Activated T-cell treated with anti-CD3 and anti-CD28 coated beads, Interleukin-2, amount 50 U/mL, for 48 hours (primary cell): ENCODE results near the gene GPC3.

Experiments used
- DNase-seq, 2 experiments: peaks; one replicate each; pipeline ENCODE4 v3.0.0-alpha.2; 2020

The GPC3 gene

GRCh38 chrX:133674726-133675470 lies 310.5 kb downstream of the GPC3 start:
- DNase-seq: no peak

GRCh38 chrX:133670383-133670782 lies 315.0 kb downstream of the GPC3 start:
- DNase-seq: no peak

GRCh38 chrX:133669214-133669613 lies 316.2 kb downstream of the GPC3 start:
- DNase-seq: no peak

- no peak for DNase-seq
Measured at GRCh38 chrX:133668225-133668931, 317.0 kb downstream of the GPC3 start.

GRCh38 chrX:133666256-133666655 lies 319.1 kb downstream of the GPC3 start:
- DNase-seq: no peak

- DNase-seq: no peak
Measured at GRCh38 chrX:133661962-133662839, 323.2 kb downstream of the GPC3 start.

GRCh38 chrX:133660281-133660680 lies 325.1 kb downstream of the GPC3 start:
- DNase-seq: no peak

- DNase-seq: no peak
Measured at GRCh38 chrX:133658293-133658911, 327.0 kb downstream of the GPC3 start.

- DNase-seq: no peak
Measured at GRCh38 chrX:133655275-133656265, 329.8 kb downstream of the GPC3 start.

GRCh38 chrX:133654811-133655210 lies 330.6 kb downstream of the GPC3 start:
- no peak for DNase-seq

GRCh38 chrX:133653358-133653757 lies 332.0 kb downstream of the GPC3 start:
- no peak for DNase-seq

- DNase-seq: no peak
Measured at GRCh38 chrX:133652185-133652584, 333.2 kb downstream of the GPC3 start.

GRCh38 chrX:133650239-133650638 lies 335.2 kb downstream of the GPC3 start:
- no peak for DNase-seq

GRCh38 chrX:133649651-133650050 lies 335.7 kb downstream of the GPC3 start:
- no peak for DNase-seq

- DNase-seq: no peak
Measured at GRCh38 chrX:133648594-133648993, 336.8 kb downstream of the GPC3 start.

- no peak for DNase-seq
Measured at GRCh38 chrX:133646719-133647116, 338.7 kb downstream of the GPC3 start.

- no peak for DNase-seq
Measured at GRCh38 chrX:133645977-133646718, 339.2 kb downstream of the GPC3 start.

- no peak for DNase-seq
Measured at GRCh38 chrX:133645256-133645655, 340.1 kb downstream of the GPC3 start.

GRCh38 chrX:133640161-133641015 lies 345.0 kb downstream of the GPC3 start:
- DNase-seq: no peak

- DNase-seq: no peak
Measured at GRCh38 chrX:133639726-133640125, 345.7 kb downstream of the GPC3 start.
